Liver (tissue), 9 donors: Measurements from ENCODE around the gene MEN1. TPM values are rescaled to one million over a fixed set of nuclear protein-coding genes. Genes with fewer than 3 reads are reported as not detected.

Experiments
- DNase-seq: peaks from one replicate; pipeline ENCODE4 v3.0.0-alpha.2; 2017; ENCODE audit warnings: low spot score
- H3K27ac ChIP-seq, 2 donors: one replicate each; pipeline ENCODE4 v1.7.0; 2013; ENCODE audit warnings: inconsistent platforms in 2 of 2, low read length in 2 of 2, control low read depth in 1 of 2, low read depth in 1 of 2, mild to moderate bottlenecking in 1 of 2
- H3K27me3 ChIP-seq, 4 donors: one replicate each; pipeline versions ENCODE4 v1.6.1 to v1.7.0; 2013; ENCODE audit warnings: low read length in 3 of 4, inconsistent platforms in 1 of 4, mild to moderate bottlenecking in 1 of 4, moderate library complexity in 1 of 4; ENCODE audit not compliant: control insufficient read depth in 4 of 4, insufficient read depth in 4 of 4
- H3K36me3 ChIP-seq, 4 donors: one replicate each; pipeline versions ENCODE4 v1.6.1 to v1.7.0; 2013; ENCODE audit warnings: low read length in 3 of 4, mild to moderate bottlenecking in 3 of 4, low read depth in 1 of 4, moderate library complexity in 1 of 4; ENCODE audit not compliant: control insufficient read depth in 4 of 4, insufficient read depth in 3 of 4
- H3K4me1 ChIP-seq, 4 donors: one replicate each; pipeline versions ENCODE4 v1.6.1 to v1.7.0; 2013; ENCODE audit warnings: low read length in 3 of 4, mild to moderate bottlenecking in 3 of 4, moderate library complexity in 1 of 4; ENCODE audit not compliant: control insufficient read depth in 4 of 4, insufficient read depth in 4 of 4
- H3K4me3 ChIP-seq, 3 donors: one replicate each; pipeline versions ENCODE4 v1.6.1 to v1.7.0; 2013; ENCODE audit warnings: low read length in 3 of 3, control low read depth in 1 of 3, low read depth in 1 of 3, mild to moderate bottlenecking in 1 of 3
- H3K9ac ChIP-seq, 2 donors: one replicate each; pipeline ENCODE4 v1.7.0; 2013; ENCODE audit warnings: low read length in 2 of 2, mild to moderate bottlenecking in 2 of 2, moderate library complexity in 2 of 2, control low read depth in 1 of 2, low read depth in 1 of 2
- H3K9me3 ChIP-seq, 4 donors: one replicate each; pipeline versions ENCODE4 v1.6.1 to v1.7.0; 2013; ENCODE audit warnings: low read length in 3 of 4; ENCODE audit not compliant: control insufficient read depth in 4 of 4
- EGR1 ChIP-seq, 2 donors: IDR thresholded peaks; 2 replicates each; pipeline ENCODE4 v1.6.1; 2016 to 2018; ENCODE audit warnings: antibody characterized with exemption in 2 of 2, low read depth in 2 of 2
- FOXA1 ChIP-seq: IDR thresholded peaks from 2 replicates; pipeline ENCODE4 v1.6.1; 2016; ENCODE audit warnings: antibody characterized with exemption
- FOXA2 ChIP-seq: IDR thresholded peaks from 2 replicates; pipeline ENCODE4 v1.6.1; 2016; ENCODE audit warnings: antibody characterized with exemption
- GABPA ChIP-seq, 2 donors: IDR thresholded peaks in 1 of 2; conservative IDR thresholded peaks in 1 of 2; 2 replicates each; pipeline ENCODE4 v1.6.1; 2016; ENCODE audit warnings: antibody characterized with exemption in 2 of 2, mild to moderate bottlenecking in 1 of 2, moderate library complexity in 1 of 2
- HNF4A ChIP-seq, 2 donors: conservative IDR thresholded peaks; 2 replicates each; pipeline ENCODE4 v1.6.1; 2016; ENCODE audit warnings: antibody characterized with exemption in 2 of 2, mild to moderate bottlenecking in 2 of 2
- HNF4G ChIP-seq: IDR thresholded peaks from 2 replicates; pipeline ENCODE4 v1.6.1; 2016; ENCODE audit warnings: antibody characterized with exemption
- JUND ChIP-seq, 2 donors: IDR thresholded peaks; 2 replicates each; pipeline ENCODE4 v1.6.1; 2016; ENCODE audit warnings: antibody characterized with exemption in 2 of 2
- NR2F2 ChIP-seq: IDR thresholded peaks from 2 replicates; pipeline ENCODE4 v1.6.1; 2016; ENCODE audit warnings: antibody characterized with exemption
- RAD21 ChIP-seq, 2 donors: IDR thresholded peaks; 2 replicates each; pipeline ENCODE4 v1.6.1; 2016; ENCODE audit warnings: antibody characterized with exemption in 2 of 2, mild to moderate bottlenecking in 2 of 2
- REST ChIP-seq: IDR thresholded peaks from 2 replicates; pipeline ENCODE4 v1.6.1; 2016; ENCODE audit warnings: antibody characterized with exemption, mild to moderate bottlenecking
- RXRA ChIP-seq, 2 donors: IDR thresholded peaks; 2 replicates each; pipeline ENCODE4 v1.6.1; 2017 to 2018; ENCODE audit warnings: antibody characterized with exemption in 2 of 2, mild to moderate bottlenecking in 1 of 2
- YY1 ChIP-seq: IDR thresholded peaks from 2 replicates; pipeline ENCODE4 v1.6.1; 2016; ENCODE audit warnings: antibody characterized with exemption, mild to moderate bottlenecking
- WGBS: extraction: QIAGEN DNeasy Blood & Tissue Kit; methylation state at CpG from one replicate; pipeline ENCODE4 v1.1.7; 2013; 5-methylcytosine and 5-hydroxymethylcytosine counted together
- polyA plus RNA-seq, 2 donors: library from polyadenylated mRNA; stranded (reverse) in 1 of 2; unstranded in 1 of 2; fragments of 200-250 nt in 1 of 2; fragments of >200 nt in 1 of 2; fragmentation: Nextera tagmentation in 1 of 2; extraction: Ambion mirVana in 1 of 2; gene quantifications; one replicate each; pipeline versions ENCODE4 v1.2.1 to v1.2.3, GENCODE V29; 2013 to 2015
- total RNA-seq, 2 donors: library from RNA; depleted of rRNA; stranded (reverse); fragments of >200 nt; gene quantifications; one replicate each; pipeline ENCODE4 v1.2.3, GENCODE V29; 2014
- TF ChIP-seq, protein P1 (sequence below): fragments of 150-350 bp; IDR thresholded peaks from 2 replicates; pipeline ENCODE4 v1.5.1; 2017; ENCODE audit warnings: improper control_type of control experiment, low read depth, low read length; ENCODE audit not compliant: missing input control
- TF ChIP-seq, protein P2 (sequence below): IDR thresholded peaks from 2 replicates; pipeline ENCODE4 v1.6.1; 2016; ENCODE audit warnings: antibody characterized with exemption
- TF ChIP-seq, protein P3 (sequence below): IDR thresholded peaks from 2 replicates; pipeline ENCODE4 v1.6.1; 2016; ENCODE audit warnings: antibody characterized with exemption
- donor health status: healthy.
- donor health status: healthy.
- donor health status: healthy.
- donor health status: healthy.
- donor health status: healthy.

MEN1 gene
- total and polyA plus RNA-seq, 4 donors: 9.0 to 15.1 (median 13.4) TPM

DNA sequence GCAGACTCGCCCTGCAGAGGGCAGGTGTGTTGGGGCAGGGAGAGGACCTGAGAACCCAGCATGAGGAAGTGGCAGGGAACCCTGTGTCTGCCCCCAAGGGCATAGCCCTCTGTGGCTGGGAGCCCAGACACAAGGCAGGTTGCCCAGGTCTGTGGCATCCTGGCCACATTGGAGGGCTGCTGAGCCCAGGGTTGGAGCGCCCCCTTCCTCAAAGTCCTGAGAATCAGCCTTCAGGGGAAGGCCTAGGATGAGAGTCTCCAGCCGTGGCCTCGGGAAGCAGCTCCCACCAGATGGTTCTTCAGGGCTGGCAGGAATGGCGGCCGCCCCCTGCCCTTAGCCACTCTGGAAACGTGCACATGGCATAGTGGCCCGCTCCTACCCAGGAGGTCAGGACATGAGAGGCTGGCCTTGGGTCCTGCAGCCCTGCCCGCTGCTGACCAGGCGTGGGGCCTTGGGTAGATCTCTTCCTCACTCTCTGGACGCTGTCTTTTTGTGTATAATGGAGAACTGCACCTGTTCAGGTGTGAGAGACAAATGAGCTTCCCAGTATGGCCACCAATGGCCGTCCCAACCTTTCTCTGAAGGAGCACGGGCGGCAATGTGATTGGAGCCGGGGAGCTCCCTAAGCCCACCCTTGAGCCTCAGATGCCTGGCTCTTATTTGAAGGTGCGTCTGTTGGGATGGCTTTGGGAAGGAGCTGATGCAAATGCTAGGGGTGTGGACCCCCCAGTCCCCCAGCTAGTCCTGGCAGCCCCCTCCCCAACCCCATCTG, 38.7 kb upstream of the MEN1 start (continued):
- TF ChIP-seq REST (peak; percentile 31), JUND (IDR thresholded peaks at IDR 0.05) (peak in 1 of 2 donors; percentile 12)

DNA sequence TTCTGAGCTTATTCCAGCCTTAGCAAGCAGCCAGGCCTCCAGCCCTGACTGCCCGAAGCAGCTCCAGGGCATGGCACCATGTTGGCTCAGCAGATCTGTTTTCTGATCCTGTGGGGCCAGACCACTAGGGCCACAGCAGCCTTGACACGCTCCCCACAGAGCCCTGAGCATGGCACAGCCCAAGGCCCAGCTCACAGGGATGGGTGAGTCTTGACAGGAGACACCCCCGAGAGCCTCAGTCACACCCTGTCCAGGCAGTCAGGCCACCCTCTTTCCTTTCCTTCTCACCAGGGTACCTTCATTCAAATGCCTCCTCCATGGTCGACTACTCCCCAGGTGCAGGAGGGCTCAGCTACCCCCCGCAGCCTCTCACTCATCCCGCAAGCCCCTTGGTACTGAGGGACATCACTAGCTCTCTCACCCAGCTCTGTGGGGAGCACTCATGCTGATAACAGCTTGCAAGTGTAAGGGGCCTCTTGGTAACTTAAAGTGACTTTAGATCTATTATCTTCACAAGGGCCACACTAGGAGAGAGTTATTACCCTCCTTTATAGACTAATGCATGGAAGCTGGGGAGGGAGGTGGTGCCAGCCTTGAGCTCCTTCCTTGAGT, 38.0 kb upstream of the MEN1 start:
- WGBS: 86% methylated on average over 6 of the region's 6 CpGs
- TF ChIP-seq RXRA (IDR thresholded peaks at IDR 0.05) (no peak), REST (no peak), FOXA1 (no peak), HNF4A (conservative IDR thresholded peaks at IDR 0.05) (no peak)
- TF ChIP-seq, protein P1, sequence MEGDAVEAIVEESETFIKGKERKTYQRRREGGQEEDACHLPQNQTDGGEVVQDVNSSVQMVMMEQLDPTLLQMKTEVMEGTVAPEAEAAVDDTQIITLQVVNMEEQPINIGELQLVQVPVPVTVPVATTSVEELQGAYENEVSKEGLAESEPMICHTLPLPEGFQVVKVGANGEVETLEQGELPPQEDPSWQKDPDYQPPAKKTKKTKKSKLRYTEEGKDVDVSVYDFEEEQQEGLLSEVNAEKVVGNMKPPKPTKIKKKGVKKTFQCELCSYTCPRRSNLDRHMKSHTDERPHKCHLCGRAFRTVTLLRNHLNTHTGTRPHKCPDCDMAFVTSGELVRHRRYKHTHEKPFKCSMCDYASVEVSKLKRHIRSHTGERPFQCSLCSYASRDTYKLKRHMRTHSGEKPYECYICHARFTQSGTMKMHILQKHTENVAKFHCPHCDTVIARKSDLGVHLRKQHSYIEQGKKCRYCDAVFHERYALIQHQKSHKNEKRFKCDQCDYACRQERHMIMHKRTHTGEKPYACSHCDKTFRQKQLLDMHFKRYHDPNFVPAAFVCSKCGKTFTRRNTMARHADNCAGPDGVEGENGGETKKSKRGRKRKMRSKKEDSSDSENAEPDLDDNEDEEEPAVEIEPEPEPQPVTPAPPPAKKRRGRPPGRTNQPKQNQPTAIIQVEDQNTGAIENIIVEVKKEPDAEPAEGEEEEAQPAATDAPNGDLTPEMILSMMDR: no peak
- peaks cover 16 to 39% (median 31%) of the 10 kb centered on the region in 4 donors for H3K4me1 ChIP-seq
- DNase-seq: no peak
- H3K27ac ChIP-seq: peak overlapping the region; percentile 11 to 45
- H3K27me3 ChIP-seq: no peaks in the 10 kb centered on the region
- no peaks in the 10 kb centered on the region for H3K9me3 ChIP-seq
- no peak overlapping the region for H3K4me3 ChIP-seq
- H3K36me3 ChIP-seq: no peaks in the 10 kb centered on the region
- no peak overlapping the region for H3K9ac ChIP-seq

GRCh38 chr11:64846998-64847666, 36.8 kb upstream of the MEN1 start:
- Histone ChIP-seq H3K4me1 (peaks cover 16 to 36% (median 30%) of the 10 kb centered on the region in 4 donors), H3K27me3 (no peaks in the 10 kb centered on the region), H3K9me3 (no peaks in the 10 kb centered on the region), H3K9ac (no peak overlapping the region), H3K4me3 (no peak overlapping the region), H3K36me3 (no peaks in the 10 kb centered on the region), H3K27ac (no peak overlapping the region)
- peak; percentile 97 for DNase-seq
- WGBS: 18% methylated on average over 13 of the region's 13 CpGs
- TF ChIP-seq HNF4G (no peak), JUND (IDR thresholded peaks at IDR 0.05) (no peak), GABPA (IDR thresholded peaks at IDR 0.05 in 1 of 2, conservative IDR thresholded peaks at IDR 0.05 in 1 of 2) (no peak), RAD21 (IDR thresholded peaks at IDR 0.05) (peak; percentile 98), HNF4A (conservative IDR thresholded peaks at IDR 0.05) (no peak), EGR1 (IDR thresholded peaks at IDR 0.05; ENCODE audit: low read depth in 2 of 2) (no peak), YY1 (no peak), FOXA2 (no peak), FOXA1 (no peak), RXRA (IDR thresholded peaks at IDR 0.05) (peak in 1 of 2 donors; percentile 47), NR2F2 (no peak)
- TF ChIP-seq, protein P1: peak; percentile 98
- TF ChIP-seq, protein P2, sequence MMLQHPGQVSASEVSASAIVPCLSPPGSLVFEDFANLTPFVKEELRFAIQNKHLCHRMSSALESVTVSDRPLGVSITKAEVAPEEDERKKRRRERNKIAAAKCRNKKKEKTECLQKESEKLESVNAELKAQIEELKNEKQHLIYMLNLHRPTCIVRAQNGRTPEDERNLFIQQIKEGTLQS: no peak
- TF ChIP-seq, protein P3, sequence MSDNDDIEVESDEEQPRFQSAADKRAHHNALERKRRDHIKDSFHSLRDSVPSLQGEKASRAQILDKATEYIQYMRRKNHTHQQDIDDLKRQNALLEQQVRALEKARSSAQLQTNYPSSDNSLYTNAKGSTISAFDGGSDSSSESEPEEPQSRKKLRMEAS: no peak
